Tibial artery (tissue), 4 donors: ENCODE data around the gene SUFU.

Experiments used
- DNase-seq, 2 donors: peaks; one replicate each; pipeline ENCODE4 v3.0.0-alpha.2; 2019
- H3K27ac ChIP-seq, 2 donors: fragments of 200-600 bp; sonication (generic) in 1 of 2; 1 replicate in 1 of 2; 2 replicates in 1 of 2; pipeline ENCODE4 v1.5.1; 2018 to 2019; ENCODE audit warnings: mild to moderate bottlenecking in 1 of 2
- H3K27me3 ChIP-seq, 2 donors: fragments of 200-600 bp; sonication (generic) in 1 of 2; one replicate each; pipeline versions ENCODE4 v1.5.1 to v1.6.0; 2016 to 2019
- H3K36me3 ChIP-seq, 3 donors: fragments of 200-600 bp; sonication (generic) in 2 of 3; one replicate each; pipeline ENCODE4 v1.5.1; 2016 to 2019; ENCODE audit warnings: mild to moderate bottlenecking in 2 of 3
- H3K4me1 ChIP-seq, 4 donors: fragments of 200-600 bp; sonication (generic) in 2 of 4; 1 replicate in 3 of 4; 2 replicates in 1 of 4; pipeline ENCODE4 v1.5.1; 2016 to 2019
- H3K4me3 ChIP-seq, 2 donors: fragments of 200-600 bp; sonication (generic) in 1 of 2; 1 replicate in 1 of 2; 2 replicates in 1 of 2; pipeline ENCODE4 v1.5.1; 2018 to 2019; ENCODE audit warnings: mild to moderate bottlenecking in 2 of 2
- H3K9me3 ChIP-seq, 3 donors: fragments of 200-600 bp; sonication (generic) in 1 of 3; one replicate each; pipeline ENCODE4 v1.5.1; 2016 to 2019
- intact Hi-C: fragments of 100-400 bp; cut with DNase I; formaldehyde crosslinking; loops from one replicate; pipeline ENCODE4 v1.15.0; 2023; ENCODE audit warnings: low total_unique reads
- TF ChIP-seq, protein P1 (sequence below), 2 experiments: fragments of 200-600 bp in 1 of 2; fragments of 450-650 bp in 1 of 2; IDR thresholded peaks; one replicate each; pipeline ENCODE4 v1.5.1; 2017 to 2019; ENCODE audit warnings: antibody characterized with exemption in 2 of 2, mild to moderate bottlenecking in 1 of 2, moderate library complexity in 1 of 2

The SUFU gene

DNA sequence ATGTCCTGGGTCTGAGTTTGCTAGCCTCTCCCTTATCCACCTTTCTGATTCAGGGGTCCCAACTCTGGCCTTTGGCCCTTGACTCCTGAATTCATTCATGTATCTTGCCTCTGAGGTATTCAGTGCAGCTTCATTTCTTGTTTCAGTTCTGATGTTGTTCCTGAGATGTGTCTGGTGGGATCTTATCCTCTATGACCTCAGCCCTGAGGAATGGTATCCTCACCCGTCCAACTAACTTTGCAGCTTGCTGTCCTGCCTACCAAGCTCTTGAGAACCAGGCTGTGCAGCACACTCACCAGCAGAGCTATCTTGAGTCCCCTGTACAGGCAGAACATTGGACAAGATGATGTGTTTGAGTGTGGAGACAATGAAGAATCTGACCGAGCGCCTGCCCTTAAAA, 13.8 kb downstream of the SUFU start:
- Histone ChIP-seq H3K36me3 (peaks cover 0 to 34% (median 16%) of the 10 kb centered on the region in 3 donors), H3K4me1 (peaks cover 0 to 32% (median 7%) of the 10 kb centered on the region in 4 donors), H3K4me3 (no peak overlapping the region), H3K27ac (no peak overlapping the region), H3K27me3 (no peaks in the 10 kb centered on the region), H3K9me3 (no peaks in the 10 kb centered on the region)
- TF ChIP-seq, protein P1, sequence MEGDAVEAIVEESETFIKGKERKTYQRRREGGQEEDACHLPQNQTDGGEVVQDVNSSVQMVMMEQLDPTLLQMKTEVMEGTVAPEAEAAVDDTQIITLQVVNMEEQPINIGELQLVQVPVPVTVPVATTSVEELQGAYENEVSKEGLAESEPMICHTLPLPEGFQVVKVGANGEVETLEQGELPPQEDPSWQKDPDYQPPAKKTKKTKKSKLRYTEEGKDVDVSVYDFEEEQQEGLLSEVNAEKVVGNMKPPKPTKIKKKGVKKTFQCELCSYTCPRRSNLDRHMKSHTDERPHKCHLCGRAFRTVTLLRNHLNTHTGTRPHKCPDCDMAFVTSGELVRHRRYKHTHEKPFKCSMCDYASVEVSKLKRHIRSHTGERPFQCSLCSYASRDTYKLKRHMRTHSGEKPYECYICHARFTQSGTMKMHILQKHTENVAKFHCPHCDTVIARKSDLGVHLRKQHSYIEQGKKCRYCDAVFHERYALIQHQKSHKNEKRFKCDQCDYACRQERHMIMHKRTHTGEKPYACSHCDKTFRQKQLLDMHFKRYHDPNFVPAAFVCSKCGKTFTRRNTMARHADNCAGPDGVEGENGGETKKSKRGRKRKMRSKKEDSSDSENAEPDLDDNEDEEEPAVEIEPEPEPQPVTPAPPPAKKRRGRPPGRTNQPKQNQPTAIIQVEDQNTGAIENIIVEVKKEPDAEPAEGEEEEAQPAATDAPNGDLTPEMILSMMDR (IDR thresholded peaks at IDR 0.05): no peak
- intact Hi-C loops: no loop called here
- peak in 1 of 2 donors; percentile 12 for DNase-seq

DNA sequence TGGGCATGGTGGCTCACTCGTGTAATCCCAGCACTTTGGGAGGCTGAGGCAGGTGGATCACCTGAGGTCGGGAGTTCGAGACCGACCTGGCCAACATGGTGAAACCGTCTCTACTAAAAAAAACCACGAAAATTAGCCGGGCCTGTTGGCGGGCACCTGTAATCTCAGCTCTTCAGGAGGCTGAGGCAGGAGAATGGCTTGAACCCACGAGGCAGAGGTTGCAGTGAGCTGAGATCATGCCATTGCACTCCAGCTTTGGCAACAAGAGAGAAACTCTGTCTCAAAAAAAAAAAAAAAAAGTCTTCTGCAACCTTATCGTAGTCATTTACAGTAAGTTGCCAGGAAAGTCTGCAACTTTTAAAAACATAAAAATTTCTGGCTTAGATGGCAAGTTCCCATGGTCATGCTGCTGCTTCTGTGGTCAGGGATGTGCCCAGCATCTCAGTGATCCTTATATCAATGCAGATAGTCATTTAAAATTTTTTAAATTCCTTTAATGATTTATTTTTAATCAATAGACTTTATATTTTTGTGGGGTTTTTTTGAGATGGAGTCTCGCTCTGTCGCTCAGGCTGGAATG, 15.6 kb downstream of the SUFU start:
- Histone ChIP-seq H3K4me1 (peaks cover 0 to 47% (median 19%) of the 10 kb centered on the region in 4 donors), H3K9me3 (no peaks in the 10 kb centered on the region), H3K4me3 (no peak overlapping the region), H3K27me3 (no peaks in the 10 kb centered on the region), H3K27ac (no peak overlapping the region), H3K36me3 (peaks cover 0 to 16% (median 2%) of the 10 kb centered on the region in 3 donors)
- intact Hi-C loops: no loop called here
- TF ChIP-seq, protein P1 (IDR thresholded peaks at IDR 0.05): no peak
- peak in 1 of 2 donors; percentile 61 for DNase-seq

DNA sequence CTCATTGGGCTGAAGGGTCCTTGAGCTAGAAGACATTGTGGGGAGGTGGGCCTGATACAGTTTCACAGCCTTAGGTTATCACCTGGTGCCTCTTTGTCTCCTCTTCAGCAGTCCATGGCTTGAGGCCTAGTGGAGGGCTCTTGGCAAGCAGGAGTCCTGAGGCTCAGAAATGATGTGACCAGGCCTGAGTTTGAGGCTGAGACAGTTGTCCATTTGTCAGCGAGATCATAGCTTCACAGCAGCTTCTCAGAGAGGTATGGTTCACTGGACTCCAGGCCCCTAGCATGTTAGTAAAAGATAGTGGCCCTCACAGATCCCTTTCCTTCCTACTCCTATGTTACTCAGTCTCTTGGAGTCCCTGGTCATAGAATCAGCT, 19.1 kb downstream of the SUFU start:
- TF ChIP-seq, protein P1 (IDR thresholded peaks at IDR 0.05): no peak
- Histone ChIP-seq H3K27ac (peak overlapping the region; percentile 44 to 56), H3K4me1 (peaks cover 0 to 50% (median 23%) of the 10 kb centered on the region in 4 donors), H3K36me3 (peaks cover 0 to 5% (median 0%) of the 10 kb centered on the region in 3 donors), H3K4me3 (no peak overlapping the region), H3K9me3 (no peaks in the 10 kb centered on the region), H3K27me3 (no peaks in the 10 kb centered on the region)
- intact Hi-C loops: no loop called here
- peak in 1 of 2 donors; percentile 21 for DNase-seq

DNA sequence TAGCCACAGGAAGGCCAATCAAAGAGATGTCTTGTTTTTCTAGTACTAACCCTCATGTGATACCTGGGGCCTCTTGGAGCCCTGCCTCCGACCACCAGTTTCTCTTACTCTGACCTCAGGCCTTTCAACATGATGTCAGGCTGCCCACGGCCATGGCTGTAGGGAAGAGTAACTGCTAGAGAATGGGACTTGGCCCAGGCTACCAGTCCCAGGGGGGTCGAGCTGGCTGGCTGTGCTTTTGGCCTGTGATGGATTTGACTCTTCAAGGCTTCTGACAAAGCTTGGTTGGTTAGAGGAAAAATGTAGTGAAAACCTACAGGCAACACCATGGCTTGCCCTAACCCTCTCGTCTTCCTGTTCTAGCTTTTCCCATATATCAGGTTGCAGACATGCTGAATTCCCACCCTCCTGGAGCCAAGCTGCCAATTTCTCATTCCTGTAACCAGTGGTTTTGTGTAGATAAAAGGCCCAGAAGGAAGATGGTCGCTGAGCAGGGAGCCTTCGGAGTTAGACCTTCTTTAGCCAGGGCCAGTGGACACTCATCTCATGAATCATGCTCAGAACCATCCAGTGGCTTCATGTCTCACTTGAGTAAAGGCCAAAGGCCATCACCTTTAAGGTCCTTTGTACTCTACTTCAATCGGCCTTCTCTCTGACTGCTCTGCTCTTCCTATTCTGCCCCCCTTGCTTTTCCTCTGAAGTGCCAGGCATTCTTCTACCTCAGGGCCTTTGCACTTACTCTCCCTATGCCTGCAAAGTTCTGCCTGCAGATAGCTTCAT, 19.7 kb downstream of the SUFU start:
- peak overlapping the region; percentile 44 to 56 for H3K27ac ChIP-seq
- intact Hi-C loops: no loop called here
- TF ChIP-seq, protein P1 (IDR thresholded peaks at IDR 0.05): no peak

DNA sequence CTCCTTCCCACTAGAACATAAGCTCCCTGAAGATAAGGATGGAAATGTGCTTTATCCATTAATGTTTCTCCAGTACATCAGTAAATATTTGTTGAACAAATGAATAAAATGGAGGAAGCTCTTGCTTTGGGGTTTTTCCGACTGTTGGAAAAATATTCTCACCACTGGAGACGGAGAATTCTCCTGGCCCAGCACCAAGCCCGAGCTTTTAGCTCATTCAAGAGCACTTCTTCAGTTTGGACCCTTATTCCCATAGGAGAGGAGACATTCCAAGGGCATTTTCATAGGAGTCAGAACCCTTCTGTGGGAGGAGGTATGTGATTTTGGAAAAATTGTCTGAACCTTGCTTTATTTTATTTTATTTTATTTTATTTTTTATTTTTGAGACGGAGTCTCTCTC, 21.0 kb downstream of the SUFU start:
- Histone ChIP-seq H3K36me3 (no peaks in the 10 kb centered on the region), H3K4me1 (peaks cover 0 to 44% (median 23%) of the 10 kb centered on the region in 4 donors), H3K9me3 (no peaks in the 10 kb centered on the region), H3K27me3 (no peaks in the 10 kb centered on the region), H3K27ac (peak overlapping the region in 1 of 2 donors; percentile 23), H3K4me3 (no peak overlapping the region)
- intact Hi-C loops: no loop called here
- TF ChIP-seq, protein P1 (IDR thresholded peaks at IDR 0.05): no peak
- peak in 1 of 2 donors; percentile 27 for DNase-seq

More for the DNA sequence above, 19.7 kb downstream of the SUFU start:
- H3K36me3 ChIP-seq: no peaks in the 10 kb centered on the region
- no peaks in the 10 kb centered on the region for H3K27me3 ChIP-seq
- DNase-seq: peak; percentile 35 to 81
- no peaks in the 10 kb centered on the region for H3K9me3 ChIP-seq
- peaks cover 0 to 54% (median 25%) of the 10 kb centered on the region in 4 donors for H3K4me1 ChIP-seq
- no peak overlapping the region for H3K4me3 ChIP-seq
